ENCODE data around the gene TRPC5OS.

Gene TRPC5OS

GRCh38 chrX:111896148-111896547 lies 20.2 kb downstream of the TRPC5OS start:
- DNase-seq (ENCODE audit: low read depth), result no peak

DNA sequence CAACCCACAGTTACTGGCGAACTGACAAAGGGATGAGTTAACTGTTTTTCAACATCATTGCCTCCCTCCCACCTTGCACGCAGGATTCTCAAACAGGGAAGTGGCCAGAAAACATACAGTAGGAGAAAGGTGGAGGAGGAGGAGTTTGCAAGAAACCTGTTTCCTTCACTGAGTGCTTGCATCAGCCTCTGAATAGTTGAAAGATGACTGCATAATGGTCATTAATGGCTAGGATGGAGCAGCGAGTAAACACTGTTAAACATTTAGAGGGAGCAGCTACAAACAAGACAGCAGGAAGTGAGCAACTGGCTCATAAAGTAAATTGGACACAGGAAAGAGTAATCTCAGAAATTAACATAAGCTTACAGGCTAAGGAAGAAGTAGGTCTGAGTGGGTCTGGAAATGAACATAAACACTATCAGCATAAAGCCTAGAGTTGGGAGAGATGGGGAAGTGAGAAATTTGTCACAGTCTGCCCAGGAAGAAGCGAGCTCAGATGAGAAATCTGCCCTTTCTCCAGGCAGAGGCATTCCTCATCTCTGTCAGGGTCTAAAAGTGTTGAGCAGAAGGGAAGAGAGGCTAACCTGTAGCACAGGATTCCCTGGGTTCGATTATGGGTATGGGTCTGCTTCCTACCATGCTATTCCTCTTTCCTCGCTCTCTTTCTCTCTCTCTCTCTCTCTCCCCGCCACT lies 38.6 kb downstream of the TRPC5OS start:
- no peak for DNase-seq (ENCODE audit: low read depth)

DNA sequence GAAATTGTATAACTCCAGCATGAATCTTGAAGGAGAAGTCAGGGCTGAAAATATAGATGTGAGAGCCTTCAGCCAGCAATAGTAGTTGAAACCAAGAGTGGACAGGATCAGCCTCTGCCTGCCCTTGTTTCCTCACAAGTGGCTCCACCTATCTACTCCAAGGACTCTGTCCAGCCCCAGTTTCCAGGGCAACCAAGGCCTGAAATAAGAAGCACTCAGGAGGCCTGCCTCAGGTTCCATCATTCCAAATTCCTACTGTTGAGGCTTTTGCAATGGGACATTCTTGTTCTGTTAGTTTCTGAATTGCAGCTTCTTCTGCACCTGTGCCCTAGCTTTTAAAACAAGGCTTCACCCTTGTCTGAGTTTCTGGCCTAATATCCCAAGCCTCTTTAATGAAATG lies 41.6 kb downstream of the TRPC5OS start:
- DNase-seq (ENCODE audit: low read depth), result no peak

DNA sequence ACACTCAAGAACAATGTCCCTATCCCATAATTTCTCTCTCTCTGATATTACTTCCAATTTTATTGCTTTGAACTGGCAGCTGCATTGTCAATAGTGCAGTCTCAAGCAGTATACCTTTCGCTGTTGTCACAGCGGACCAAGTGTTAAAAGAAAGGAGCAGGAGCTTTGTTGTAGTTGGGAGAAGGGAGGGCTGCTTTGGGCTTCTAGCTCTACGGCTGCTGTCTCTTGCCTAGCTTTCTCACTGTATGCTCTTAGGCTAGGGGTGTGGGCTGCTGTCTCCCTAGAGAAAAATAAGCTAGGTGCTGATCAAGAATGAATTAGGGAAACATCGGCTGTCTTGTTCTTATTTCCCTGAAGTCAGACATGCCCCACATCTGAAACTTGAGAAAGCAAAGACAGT lies 52.5 kb downstream of the TRPC5OS start:
- no peak for DNase-seq (ENCODE audit: low read depth)
